CD4-positive, alpha-beta T cell treated with Interleukin-1 beta for 1 hour (primary cell): ENCODE measurements around the gene WBP2.
A peak's percentile ranks its signal among the peaks of the same experiment; 100 is the strongest.
"Not testable (repeated sequence)": the region's sequence is repeated elsewhere in the genome, so short reads cannot be mapped to it uniquely, and the experiment has no call there.

Experiments used
- DNase-seq, 2 donors: peaks; one replicate each; pipeline ENCODE4 v3.0.0-alpha.2; 2020 to 2022

Gene WBP2

DNA sequence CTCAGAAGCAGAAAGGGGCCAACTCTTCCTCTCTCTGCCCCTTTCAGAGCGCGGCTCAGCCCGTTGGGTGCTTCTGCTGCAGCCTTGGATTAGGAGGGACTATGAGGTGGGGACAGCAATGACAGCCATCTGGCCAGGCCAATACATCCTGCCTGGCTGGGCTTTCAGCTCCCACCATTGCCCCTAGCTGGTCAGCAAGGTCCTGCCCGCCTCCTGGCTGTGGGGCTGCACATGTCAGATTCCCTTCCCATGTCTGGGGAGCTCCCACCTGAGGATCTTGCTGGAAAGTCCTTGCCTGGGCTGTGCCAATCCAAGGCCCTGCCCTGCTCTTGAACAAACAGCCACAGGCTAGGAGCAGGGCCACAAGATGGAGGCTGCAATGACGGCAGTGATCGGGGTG lies 33.3 kb upstream of the WBP2 start:
- no peak for DNase-seq

DNA sequence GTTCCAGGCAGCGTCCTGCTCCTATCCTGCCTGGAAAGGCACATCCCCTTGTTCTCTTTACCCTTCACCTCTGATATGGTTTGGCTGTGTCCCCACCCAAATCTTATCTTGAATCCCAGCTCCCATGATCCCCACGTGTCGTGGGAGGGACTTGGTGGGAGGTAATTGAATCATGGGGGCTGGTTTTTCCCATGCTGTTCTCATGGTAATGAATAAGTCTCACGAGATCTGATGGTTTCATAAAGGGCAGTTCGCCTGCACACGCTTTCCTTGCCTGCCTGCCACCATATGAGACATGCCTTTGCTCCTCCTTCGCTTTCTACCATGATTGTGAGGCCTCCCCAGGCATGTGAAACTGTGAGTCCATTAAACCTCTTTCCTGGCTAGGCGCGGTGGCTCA lies 30.7 kb upstream of the WBP2 start:
- not testable (repeated sequence) for DNase-seq

DNA sequence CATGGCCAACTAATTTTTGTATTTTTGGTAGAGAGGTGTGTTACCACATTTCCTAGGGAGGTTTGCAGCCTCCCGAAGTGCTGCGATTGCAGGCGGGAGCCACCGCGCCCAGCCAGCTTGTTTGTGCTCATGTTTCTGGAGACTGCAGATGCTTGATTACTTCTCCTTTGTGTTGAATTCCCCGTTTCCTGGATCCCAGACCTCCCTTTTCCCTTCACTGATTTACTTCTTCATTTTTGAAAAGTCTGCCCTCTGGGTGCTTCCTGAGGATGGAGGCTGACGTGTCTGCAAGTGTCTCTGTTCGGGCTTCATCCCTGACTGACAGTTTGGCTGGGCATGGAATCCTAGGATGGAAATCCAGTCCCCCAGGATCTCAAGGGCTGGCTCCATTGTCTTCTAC lies 30.3 kb upstream of the WBP2 start:
- no peak for DNase-seq

DNA sequence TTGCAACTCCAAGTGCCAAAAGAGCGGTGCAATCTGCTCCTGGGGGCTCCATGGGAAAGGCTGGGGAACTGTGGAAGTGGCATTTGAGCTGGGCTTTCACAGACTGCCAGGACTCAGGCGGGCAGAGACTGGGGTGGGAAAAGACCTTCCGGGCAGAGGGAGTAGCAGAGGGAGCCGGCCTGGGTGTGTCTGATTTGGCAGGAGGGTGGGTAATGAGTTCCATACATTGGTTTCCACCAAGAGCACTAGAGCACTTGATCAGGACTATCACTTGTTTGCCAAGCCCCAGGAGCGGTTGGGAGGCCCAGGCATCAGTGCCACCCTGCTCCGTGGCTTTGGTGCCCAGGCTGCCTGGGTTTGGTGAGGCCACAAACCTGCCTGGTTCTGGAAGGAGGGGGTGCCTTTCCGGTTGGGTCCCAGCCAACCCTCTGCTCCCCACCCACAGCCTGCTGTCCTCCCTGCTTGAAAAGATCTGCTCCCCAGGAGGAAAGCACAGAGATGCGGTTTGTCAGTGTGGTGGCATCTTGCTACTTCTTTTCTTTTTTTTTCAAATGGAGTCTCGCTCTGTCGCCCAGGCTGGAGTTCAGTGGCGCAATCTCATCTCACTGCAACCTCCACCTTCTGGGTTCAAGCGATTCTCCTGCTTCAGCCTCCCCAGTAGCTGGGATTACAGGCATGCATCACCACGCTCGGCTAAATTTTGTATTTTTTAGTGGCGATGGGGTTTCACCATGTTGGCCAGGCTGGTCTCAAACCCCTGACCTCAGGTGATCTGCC lies 26.7 kb upstream of the WBP2 start:
- DNase-seq = peak in 1 of 2 donors; percentile 25

DNA sequence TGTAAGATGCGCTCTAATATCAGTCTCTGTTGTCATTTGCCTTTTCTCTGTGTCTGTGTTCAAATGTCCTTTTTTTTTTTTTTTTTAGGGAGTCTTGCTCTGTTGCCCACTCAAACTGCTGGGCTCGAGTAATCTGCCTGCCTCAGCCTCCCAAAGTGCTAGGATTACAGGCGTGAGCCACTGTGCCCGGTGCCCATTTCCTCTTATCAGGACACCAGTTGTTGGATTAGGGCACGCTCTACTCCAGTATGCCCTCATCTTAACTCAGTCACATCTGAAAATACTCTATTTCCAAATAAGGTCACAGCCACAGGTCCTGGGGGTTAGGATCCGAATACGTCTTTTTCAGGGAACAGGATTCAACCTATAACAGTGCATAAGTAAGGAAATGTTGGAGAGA lies 25.1 kb upstream of the WBP2 start:
- no peak for DNase-seq

DNA sequence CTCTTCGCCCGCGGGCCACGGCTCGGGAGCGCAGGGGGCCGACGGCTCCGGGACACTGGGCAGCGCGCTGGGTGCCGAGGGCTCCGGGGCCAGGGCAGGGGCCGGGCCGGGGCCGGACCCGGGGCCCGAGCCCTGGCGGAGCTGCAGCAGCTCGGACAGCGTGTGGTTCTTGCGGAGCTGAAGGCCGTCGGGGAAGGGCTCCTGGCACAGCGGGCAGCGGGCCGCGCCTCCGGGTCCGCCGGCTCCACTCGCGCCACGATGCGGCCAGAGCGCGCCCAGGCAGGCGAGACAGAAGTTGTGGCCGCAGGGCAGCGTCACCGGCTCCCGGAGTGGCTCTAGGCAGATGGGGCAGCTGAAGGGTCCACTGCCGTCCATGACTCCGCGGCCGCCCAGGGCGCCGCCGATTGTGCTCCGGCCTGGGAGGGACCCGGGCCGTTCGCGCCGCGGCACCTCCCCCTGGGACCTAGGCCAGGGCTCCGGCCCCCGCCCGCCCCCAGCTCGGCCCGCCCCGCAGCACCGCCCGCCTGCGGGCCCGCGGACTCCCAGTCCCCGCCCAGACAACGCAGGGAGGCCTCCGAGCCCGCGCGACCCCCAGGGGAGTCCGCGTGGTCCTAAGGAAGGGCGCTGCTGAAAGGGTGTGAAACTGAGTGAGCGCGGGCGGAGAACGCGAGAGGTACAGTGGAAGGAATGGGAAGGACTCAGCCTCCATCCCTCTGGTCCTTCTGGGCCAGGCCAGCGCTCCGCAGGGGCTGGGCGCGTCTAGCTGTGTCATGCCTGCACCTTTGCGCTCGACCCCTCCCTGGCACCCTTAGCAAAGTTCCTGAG lies 23.3 kb upstream of the WBP2 start, which contains the start of gene TRIM47:
TRIM47 (minus strand) TSS at position 408 of the 825 bp plus-strand sequence; CDS start at position 375, 33 bp downstream.
- peak in 1 of 2 donors; percentile 22 for DNase-seq

DNA sequence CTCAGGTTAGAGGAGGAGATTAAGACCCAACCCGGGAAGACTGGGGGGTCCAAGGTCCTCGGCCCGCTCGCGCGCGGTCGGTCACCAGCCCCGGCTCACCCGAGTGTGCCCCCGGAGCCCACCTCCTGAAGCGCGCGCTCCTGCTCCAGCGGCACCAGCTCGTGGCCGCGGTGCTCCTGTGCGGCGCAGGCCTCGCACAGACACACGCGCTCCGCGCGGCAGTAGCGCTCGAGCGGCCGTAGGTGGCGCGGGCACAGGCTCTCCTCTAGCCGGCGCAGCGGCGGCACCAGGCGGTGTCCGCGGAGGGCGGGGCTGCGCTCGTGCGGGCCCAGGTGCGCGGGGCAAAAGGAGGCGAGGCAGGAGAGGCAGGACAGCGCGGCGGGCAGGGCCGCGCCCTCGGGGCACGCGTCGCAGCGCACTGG lies 22.6 kb upstream of the WBP2 start:
- peak; percentile 77 to 78 for DNase-seq

DNA sequence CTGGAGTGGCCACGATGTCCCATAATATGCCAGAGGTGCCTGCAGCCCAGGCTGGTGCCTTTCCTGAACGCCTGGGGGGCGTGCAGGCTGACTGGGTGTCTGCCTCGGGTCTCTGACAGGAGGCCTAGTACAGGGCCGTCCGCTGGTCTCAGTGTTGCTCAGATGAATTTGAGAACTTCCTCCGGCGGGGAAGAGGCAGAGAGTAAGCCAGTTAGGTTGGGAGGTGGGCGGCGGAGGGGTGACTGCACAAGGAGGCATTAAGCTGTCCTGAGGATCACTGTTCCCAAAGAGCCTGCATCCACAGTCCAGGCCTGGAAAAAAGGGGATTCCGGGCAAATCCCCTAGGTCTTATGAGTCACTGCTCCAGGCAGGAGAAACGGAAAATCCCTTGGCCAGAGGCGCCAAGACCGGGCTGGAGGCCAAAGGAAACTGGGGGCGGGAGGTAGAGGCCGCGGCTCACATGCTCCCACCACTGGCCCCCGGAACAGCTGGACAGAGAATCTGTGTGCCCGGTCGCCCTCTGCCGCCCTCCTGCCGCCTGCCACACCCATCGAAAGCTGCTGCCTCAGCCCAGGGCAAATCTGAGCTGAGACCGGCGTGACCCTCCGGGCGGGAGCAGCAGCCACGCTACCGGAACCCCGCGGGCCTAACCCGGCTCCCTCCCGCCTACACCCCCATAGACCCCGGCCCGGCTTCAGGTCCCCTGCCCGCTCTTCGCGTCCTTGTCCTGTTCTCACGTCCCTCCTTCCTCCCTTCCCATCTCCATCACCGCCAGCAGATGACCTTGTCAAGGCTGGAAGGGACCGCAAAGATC lies 22.0 kb upstream of the WBP2 start:
- no peak for DNase-seq

DNA sequence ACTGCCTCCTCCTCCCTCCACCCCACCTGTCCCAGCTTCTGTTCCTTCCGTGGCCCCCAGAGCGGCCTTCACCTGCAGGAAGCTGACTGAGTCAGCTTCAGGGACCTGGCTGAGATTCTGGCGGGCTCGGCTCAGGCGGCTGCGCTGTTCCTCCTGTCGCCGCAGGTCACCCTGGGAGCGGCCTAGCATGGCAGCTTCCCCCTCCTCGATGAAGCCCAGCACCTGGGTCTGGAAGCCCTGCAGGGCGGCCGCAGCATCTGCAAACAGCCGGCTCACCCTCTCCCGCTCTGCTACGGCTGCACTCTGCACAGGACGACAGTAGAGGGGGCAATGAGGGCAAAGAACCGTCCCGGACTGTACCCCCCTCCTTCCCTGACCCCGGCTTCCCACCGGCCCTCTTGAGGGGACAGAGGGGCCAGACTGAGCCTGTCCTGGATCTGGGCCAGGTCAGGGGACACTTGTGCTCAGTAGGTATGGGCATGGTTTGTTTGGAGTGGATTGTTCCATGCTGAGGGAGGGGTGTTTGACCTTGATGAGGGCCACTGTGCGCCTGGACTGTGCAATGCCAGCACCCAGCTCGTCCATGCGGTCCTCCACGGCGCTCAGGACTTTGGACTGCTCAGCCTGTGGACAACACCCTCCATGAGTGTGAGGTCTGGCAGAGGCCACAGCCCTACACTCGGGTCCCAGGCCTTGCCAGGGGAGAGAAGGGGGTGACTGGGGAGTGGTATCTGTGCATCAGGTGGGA lies 21.2 kb upstream of the WBP2 start:
- peak; percentile 73 to 77 for DNase-seq

DNA sequence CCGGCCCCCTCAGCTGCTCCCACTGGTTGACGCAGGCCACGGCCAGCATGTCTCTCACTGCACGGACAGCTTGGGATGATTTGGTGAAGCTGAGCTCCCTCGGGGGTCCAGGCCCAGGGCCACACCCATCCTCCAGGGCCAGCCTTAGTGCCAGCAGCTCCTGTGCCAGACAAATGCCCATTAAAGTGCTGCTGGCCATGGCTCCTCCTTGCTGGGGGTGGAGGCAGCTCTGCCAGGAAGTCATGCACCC lies 20.7 kb upstream of the WBP2 start:
- no peak for DNase-seq

DNA sequence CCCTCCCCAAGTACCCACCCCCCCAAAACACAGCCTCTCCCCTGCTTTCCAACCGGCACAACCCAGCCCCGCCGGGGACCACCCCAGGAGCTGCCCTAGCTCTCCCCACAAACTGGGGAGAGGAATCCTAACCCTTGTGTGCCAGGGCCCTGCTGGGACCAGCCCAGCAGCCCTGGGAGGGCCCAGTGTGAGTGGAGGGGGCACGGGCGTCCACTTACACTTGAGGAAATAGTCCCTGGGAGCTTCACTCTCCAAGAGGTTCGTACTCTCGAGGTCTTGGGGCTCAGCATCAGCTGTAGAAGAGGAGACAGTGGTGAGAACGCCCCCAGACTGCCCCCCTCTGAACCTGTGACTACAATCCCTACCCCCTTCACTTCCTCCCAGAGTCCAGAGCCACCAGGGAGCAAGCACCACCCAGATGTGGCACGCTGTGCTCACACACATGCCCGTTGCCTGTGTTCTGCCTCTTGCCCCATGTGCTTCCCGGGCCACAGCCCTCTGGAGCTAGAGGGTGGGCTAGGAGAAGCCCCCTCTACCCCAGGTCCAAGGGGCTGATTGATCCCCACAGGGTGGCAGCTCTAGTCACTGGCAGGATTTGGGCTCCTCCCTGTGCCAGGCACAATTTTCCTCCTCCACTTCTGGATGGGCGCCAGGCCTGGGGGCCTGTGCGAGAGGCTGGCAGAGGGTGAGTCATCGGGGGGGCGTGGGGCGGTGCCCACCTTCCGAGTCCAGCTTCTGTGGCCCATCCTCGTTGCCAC lies 20.2 kb upstream of the WBP2 start:
- no peak for DNase-seq

DNA sequence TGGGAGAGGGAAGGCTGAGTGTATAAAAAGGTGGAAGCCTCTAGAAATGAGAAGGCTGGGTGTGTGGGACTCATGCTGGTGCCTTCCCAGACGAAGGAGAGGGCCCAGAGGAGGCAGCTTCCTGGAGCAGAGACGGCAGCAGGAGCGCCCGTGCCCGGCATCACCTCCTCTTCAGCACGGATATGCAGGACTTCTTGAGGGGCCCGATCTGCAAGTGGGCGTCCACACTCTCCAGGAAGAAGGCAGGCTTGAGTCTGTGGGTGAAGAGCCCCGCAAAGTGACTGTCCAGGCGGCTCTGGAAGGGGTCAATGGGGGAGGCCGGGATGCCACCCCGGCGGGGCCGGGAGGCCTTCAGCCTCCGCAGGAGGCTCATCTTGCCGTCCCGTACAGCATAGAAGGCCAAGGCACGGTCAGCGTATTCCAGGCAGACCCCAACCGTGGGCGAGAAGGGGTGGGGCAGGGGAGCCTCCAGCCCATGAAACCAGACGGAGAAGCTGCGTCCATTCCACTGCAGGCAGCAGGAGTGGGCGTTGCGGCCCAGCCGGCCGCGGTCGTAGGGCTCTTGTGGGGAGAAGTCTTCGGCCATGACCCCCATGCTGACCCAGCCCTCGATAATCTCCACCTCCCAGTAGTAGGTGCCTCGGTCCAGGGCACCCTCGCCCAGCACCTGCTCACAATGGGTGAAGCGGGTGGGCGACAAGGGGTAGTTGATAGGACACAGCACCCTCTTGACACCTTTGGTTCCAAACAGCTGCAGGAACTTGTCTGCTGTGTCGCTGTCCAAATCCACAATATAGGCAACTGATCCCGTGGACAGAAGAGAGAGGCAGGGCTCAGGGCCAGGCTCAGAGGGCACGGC lies 19.4 kb upstream of the WBP2 start:
- DNase-seq = no peak

DNA sequence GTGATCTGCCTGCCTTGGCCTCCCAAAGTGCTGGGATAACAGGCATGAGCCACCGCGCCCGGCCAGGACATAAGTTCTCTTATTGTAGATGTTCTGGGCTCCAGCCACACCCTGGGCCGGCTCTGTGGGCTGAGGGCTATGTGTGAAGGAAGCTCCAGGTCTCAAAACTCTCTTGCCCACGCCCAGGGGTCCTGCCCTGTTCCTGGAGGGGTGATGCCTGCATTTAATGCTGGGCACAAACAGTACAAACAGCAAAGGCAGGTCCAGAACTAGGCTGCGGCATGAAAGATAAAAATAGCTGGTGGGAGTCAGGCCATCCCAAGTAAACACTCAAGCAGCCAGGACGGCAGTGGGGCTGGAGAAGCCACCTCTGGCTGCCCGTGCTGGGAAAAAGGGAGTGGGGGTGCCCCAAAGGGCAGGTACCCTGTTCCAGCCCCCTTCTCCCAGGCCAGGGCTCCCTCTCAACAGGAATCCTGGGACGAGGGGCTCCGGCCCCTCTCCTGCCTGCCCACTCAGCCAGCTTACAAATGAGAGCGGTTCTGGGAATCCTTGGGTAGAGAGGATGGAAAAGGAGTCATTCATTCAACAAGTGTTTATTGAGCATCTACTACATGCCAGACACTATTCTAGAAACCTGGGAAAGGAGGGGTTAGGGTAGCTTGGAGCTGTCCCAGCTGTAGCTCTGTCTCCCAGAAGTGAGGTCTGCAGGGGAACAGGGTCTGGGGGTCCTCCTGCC lies 18.6 kb upstream of the WBP2 start:
- DNase-seq = no peak

DNA sequence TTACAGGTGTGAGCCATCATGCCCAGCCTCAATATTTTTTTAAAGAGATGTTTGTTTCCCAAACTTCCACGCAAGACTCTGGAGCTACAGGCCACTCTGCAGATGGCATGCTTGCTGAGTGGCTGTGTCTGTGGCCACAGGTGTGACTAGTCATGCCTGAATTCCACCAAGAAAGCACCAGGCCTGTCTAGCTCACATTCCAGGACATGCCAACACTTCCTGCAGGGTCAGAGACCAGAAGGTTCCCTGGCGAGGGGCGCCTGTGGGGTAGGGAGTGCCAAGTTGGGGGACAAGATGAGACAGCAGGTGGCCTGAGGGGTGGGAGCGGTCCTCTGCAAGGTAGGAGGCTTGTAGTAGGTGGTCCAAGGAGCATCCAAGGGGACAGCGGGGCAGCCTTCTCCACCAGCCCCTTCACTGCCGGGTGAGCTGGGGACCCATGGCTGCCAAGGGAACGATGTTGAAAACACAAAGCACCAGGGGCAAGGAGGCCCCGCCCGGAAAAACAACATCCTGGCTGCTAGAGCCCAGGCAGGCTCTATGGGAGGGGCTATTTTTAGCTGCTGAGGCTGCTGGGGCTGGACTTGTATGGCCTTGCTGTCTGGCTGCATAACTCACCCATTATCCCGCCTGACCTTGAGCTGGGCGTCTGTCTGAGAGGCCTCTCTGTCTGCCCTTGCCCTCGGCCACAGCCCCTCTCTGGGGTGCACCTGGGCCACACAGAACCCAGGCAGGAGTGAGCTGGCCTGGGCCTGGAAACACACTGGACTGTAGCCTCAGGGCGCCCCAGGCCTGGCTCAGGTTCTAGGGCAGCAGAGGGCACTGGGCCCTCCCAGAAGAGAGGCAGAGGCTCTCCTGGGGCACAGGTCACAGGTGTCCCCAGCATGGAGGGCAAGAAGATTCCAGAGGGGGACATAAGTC lies 17.6 kb upstream of the WBP2 start:
- peak; percentile 72 to 80 for DNase-seq

DNA sequence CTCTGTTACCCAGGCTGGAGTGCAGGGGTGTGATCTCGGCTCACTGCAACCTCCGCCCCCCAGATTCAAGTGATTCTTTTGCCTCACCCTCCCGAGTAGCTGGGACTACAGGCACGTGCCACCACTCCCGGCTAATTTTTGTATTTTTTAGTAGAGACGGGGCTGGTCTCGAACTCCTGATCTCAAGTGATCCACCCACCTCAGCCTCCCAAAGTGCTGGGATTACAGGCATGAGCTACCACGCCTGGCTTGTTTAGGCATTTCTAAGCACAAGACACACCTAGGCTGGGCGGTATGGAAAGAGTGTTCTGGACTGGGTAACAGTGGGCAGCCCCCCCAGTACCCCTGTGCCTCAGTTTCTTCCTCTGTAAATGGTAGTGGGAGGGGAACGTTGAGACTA lies 15.1 kb upstream of the WBP2 start:
- not testable (repeated sequence) for DNase-seq

DNA sequence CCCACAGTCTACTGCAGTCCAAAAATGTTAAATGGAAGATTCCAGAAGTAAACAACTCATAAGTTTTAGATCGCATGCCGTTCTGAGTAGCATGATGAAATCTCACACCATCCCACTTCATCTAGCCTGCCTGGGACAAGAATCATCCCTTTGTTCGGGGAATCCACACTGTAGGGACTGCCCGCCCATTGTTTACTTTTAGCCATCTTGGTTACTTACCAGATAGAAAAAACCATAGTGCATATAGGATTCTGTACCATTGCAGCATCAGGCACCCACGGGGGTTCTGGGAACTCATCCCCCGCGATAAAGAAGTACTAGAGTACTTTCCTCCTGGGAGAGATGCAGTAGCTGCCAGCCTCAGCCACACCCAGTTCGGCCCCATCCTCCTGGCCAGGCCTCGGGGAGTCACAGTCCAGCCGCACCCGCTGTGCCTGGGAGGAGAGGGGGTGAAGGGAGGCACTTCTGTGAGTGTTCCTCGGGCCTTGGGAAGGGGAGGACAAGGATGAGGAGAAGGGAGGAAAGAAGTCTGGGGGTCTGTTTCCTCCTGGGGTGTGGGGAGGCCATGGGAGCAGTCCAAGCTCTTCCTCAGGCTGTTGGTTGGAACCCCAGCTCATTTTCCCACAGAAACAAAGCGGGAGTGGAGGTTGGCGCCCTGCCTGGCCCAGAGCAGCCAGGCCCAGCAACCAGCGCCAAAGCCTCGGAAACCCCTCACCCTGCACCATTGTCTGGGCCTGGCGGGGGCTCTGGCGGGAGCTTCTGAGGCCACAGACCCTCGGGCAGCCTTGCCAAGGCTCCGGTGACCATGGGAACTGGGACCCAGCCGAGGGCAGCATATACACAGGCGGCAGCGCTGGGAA lies 14.4 kb upstream of the WBP2 start:
- no peak for DNase-seq

DNA sequence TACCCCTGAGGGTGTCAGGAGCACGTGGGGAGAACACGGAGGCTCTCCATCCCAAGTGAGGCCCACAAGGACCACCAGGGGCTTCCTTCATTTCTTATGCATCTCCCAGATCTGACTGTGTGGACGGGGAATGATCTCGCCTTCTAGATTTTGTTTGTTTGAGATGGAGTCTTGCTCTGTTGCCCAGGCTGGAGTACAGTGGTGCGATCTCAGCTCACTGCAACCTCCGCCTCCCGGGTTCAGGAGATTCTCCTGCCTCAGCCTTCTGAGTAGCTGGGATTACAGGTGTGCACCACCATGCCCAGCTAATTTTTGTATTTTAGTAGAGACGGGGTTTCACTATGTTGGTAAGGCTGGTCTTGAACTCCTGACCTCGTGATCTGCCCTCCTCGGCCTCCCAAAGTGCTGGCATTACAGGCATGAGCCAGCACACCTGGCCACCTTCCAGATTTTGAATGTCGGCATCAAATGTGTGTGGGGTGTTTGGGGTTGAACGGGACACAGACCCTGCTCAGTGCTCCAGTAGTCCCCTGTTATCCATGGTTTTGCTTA lies 13.7 kb upstream of the WBP2 start:
- not testable (repeated sequence) for DNase-seq
